ENCODE results near the gene PCDHGA7. TPM values are rescaled to one million over a fixed set of nuclear protein-coding genes. Genes with fewer than 3 reads are reported as not detected.
"Not testable (repeated sequence)": the region's sequence is repeated elsewhere in the genome, so short reads cannot be mapped to it uniquely, and the experiment has no call there.

The PCDHGA7 gene
- total RNA-seq, 2 experiments from 2014 or later = 0.26 to 0.28 TPM

DNA sequence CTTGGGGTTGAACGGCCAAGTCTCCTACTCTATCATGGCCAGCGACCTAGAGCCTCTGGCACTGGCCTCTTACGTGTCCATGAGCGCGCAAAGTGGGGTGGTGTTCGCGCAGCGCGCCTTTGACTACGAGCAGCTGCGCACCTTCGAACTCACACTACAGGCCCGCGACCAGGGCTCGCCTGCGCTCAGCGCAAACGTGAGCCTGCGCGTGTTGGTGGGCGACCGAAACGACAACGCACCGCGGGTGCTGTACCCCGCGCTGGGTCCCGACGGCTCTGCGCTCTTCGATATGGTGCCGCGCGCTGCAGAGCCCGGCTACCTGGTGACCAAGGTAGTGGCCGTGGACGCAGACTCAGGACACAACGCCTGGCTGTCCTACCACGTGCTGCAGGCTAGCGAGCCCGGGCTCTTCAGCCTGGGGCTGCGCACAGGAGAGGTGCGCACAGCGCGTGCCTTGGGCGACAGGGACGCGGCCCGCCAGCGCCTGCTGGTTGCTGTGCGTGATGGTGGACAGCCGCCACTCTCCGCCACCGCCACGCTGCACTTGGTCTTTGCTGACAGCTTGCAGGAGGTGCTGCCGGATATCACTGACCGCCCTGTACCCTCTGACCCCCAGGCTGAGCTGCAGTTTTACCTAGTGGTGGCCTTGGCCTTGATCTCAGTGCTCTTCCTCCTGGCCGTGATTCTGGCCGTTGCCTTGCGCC lies 17.2 kb downstream of the PCDHGA7 start:
- peaks cover 12% of the 10 kb centered on the region for H3K9me3 Mint-ChIP-seq
- ATAC-seq (ENCODE audit: low read depth) = no peak
- H3K36me3 Mint-ChIP-seq = peaks cover 2% of the 10 kb centered on the region

DNA sequence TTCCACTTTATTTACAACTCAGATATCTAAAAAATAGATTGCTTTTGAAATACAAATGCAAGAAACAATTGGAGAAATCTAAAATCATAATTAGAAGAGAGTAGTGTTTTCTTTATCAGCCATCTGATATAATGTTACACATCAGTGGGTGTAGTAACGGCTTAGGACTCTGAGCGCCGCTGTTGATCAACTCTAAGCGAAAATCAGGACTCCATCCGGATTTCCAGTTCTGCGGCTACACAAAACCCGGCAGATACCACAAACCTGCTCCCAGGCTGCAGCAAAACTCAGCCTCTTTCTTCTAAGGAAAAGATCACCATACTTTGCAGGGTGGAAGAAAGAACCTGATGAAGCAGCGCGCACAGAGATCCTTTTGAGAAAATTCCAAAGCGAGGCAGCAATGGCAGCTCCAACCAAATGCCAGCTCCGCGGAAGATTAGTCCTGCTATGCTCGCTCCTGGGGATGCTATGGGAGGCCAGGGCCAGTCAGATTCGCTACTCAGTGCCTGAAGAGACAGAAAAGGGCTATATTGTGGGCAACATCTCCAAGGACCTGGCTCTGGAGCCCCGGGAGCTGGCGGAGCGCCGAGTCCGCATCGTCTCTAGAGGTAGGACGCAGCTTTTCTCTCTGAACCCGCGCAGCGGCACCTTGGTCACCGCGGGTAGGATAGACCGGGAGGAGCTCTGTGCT lies 20.2 kb downstream of the PCDHGA7 start, which contains the start of gene PCDHGA9:
TSS of gene PCDHGA9 (plus strand) at position 226 of the 691 bp plus-strand sequence. CDS start at position 401, 175 bp downstream.
- Mint-ChIP-seq H3K27ac (no peak within 1 kb of the TSS), H3K4me3 (peak within 1 kb of the TSS; percentile 28), H3K9me3 (peaks cover 17% of the 10 kb centered on the region), H3K36me3 (peaks cover 2% of the 10 kb centered on the region), H3K27me3 (peaks cover 59% of the 10 kb centered on the region), H3K4me1 (peaks cover 3% of the 10 kb centered on the region)
- POLR2A ChIA-PET = no interaction called here
- ATAC-seq (ENCODE audit: low read depth) (no peak), DNase-seq (no peak)

More for the DNA sequence above, 17.2 kb downstream of the PCDHGA7 start:
- peaks cover 58% of the 10 kb centered on the region for H3K27me3 Mint-ChIP-seq
- POLR2A ChIA-PET = no interaction called here
- H3K27ac Mint-ChIP-seq = peak overlapping the region; percentile 64
- peak overlapping the region; percentile 7 for H3K4me3 Mint-ChIP-seq
- DNase-seq = no peak
- H3K4me1 Mint-ChIP-seq = peaks cover 3% of the 10 kb centered on the region

DNA sequence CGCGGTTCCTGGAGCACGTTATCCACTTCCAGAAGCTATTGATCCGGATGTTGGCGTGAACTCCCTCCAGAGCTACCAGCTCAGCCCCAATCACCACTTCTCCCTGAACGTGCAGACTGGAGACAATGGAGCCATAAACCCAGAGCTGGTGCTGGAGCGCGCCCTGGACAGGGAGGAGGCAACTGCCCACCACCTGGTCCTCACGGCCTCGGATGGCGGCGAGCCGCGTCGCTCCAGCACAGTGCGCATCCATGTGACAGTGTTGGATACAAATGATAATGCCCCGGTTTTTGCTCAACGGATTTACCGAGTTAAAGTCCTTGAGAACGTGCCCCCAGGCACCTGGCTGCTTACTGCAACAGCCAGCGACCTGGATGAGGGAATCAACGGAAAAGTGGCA lies 20.8 kb downstream of the PCDHGA7 start:
- peaks cover 2% of the 10 kb centered on the region for H3K36me3 Mint-ChIP-seq
- peaks cover 64% of the 10 kb centered on the region for H3K27me3 Mint-ChIP-seq
- H3K4me3 Mint-ChIP-seq = no peak overlapping the region

DNA sequence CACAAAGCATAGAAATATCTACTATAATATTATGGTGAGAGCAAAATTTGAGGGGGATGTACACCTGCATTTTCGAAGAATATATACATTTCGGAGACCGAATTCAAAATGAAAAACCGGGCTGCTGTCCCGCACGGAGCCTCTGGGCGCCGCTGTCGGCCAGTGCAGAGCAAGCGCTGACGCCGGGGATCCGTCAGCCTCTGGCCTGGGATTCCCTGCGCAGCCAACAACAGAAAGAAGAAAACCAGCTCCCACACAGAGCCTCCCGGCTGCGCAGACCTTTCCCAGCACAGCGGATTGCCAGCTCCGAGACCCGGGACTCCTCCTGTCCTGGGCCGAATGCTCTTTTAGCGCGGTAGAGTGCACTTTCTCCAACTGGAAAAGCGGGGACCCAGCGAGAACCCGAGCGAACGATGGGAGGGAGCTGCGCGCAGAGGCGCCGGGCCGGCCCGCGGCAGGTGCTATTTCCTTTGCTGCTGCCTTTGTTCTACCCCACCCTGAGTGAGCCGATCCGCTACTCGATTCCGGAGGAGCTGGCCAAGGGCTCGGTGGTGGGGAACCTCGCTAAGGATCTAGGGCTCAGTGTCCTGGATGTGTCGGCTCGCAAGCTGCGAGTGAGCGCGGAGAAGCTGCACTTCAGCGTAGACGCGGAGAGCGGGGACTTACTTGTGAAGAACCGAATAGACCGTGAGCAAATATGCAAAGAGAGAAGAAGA lies 25.4 kb downstream of the PCDHGA7 start, which contains the start of gene PCDHGB6:
TSS of gene PCDHGB6 (plus strand) at position 232 of the 716 bp plus-strand sequence. CDS start at position 414, 182 bp downstream.
- DNase-seq = peak; percentile 62
- POLR2A ChIA-PET; H3K4me1 Mint-ChIP-seq; ATAC-seq (ENCODE audit: low read depth); H3K36me3 Mint-ChIP-seq: not testable (repeated sequence)
- peak within 1 kb of the TSS; percentile 52 for H3K4me3 Mint-ChIP-seq
- H3K9me3 Mint-ChIP-seq = peaks cover 14% of the 10 kb centered on the region
- H3K27me3 Mint-ChIP-seq = peaks cover 63% of the 10 kb centered on the region
- H3K27ac Mint-ChIP-seq = peak within 1 kb of the TSS; percentile 44

More for the DNA sequence above, 20.8 kb downstream of the PCDHGA7 start:
- Mint-ChIP-seq H3K4me1 (peaks cover 3% of the 10 kb centered on the region), H3K27ac (no peak overlapping the region), H3K9me3 (peaks cover 17% of the 10 kb centered on the region)
- POLR2A ChIA-PET = no interaction called here
- no peak for DNase-seq
- ATAC-seq (ENCODE audit: low read depth) = no peak

DNA sequence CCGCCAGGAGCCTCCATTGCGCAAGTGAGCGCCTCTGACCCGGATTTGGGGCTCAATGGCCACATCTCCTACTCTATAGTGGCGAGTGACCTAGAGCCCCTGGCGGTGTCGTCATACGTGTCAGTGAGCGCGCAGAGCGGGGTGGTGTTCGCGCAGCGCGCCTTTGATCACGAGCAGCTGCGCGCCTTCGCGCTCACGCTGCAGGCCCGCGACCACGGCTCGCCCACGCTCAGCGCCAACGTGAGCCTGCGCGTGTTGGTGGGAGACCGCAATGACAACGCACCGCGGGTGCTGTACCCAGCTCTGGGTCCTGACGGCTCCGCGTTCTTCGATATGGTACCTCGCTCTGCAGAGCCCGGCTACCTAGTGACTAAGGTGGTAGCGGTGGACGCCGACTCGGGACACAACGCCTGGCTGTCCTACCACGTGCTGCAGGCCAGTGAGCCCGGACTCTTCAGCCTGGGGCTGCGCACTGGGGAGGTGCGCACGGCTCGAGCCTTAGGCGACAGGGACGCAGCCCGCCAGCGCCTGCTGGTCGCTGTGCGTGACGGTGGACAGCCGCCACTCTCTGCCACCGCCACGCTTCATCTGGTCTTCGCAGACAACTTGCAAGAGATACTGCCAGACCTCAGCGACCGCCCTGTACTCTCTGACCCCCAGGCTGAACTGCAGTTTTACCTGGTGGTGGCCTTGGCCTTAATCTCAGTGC lies 27.2 kb downstream of the PCDHGA7 start:
- Mint-ChIP-seq H3K9me3 (peaks cover 14% of the 10 kb centered on the region), H3K27ac (no peak overlapping the region), H3K4me3 (no peak overlapping the region), H3K27me3 (peaks cover 64% of the 10 kb centered on the region), H3K4me1 (peaks cover 2% of the 10 kb centered on the region), H3K36me3 (peaks cover 4% of the 10 kb centered on the region)
- POLR2A ChIA-PET = no interaction called here
- no peak for ATAC-seq (ENCODE audit: low read depth)
- no peak for DNase-seq

DNA sequence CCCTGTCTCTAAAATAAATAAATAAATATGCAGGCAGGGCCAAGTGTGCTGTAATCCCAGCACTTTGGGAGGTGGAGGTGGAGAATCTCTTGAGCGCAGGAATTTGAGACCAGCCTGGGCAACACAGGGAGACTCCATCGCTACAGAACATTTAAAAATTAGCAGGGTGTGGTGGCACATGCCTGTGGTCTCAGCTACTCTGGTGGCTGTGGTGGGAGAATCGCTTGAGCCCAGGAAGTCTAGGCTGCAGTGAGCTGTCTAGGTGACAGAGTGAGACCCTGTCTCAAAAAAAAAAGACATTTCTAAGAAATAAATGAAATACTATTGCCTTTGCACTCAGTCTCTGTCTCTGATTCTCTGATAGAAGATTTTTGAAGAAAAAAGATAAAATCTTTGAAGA lies 29.0 kb downstream of the PCDHGA7 start:
- DNase-seq = no peak
- peaks cover 67% of the 10 kb centered on the region for H3K27me3 Mint-ChIP-seq
- peaks cover 11% of the 10 kb centered on the region for H3K9me3 Mint-ChIP-seq
- H3K4me3 Mint-ChIP-seq = no peak overlapping the region
- H3K4me1 Mint-ChIP-seq = peaks cover 2% of the 10 kb centered on the region
- H3K27ac Mint-ChIP-seq = no peak overlapping the region
- peaks cover 4% of the 10 kb centered on the region for H3K36me3 Mint-ChIP-seq
- POLR2A ChIA-PET = no interaction called here
- ATAC-seq (ENCODE audit: low read depth) = no peak

DNA sequence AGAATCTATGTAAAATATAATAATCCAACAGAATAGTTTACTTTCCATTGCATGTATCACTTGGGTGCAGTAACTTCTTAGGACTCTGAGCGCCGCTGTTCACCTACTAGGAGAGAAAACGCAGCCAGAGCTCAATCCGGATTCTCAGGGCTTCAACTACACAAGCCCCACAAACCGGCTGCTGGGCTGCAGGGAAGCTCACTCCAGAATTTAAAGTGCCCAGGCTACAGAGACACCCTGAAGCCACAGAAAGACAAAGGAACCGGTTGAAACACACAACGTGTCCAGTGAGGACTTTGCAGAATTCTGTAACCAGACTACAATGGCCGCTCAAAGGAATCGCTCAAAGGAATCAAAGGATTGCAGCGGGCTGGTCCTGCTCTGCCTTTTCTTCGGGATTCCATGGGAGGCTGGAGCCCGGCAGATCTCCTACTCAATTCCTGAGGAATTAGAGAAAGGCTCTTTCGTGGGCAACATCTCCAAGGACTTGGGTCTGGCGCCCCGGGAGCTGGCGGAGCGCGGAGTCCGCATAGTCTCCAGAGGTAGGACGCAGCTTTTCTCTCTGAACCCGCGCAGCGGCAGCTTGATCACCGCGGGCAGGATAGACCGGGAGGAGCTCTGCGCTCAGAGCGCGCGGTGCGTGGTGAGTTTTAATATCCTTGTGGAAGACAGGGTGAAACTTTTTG lies 30.5 kb downstream of the PCDHGA7 start, which contains the start of gene PCDHGA10:
TSS of gene PCDHGA10 (plus strand) at position 134 of the 686 bp plus-strand sequence. CDS start at position 323, 189 bp downstream.
- H3K4me1 Mint-ChIP-seq = peaks cover 4% of the 10 kb centered on the region
- DNase-seq (no peak), ATAC-seq (ENCODE audit: low read depth) (peak; percentile 75)
- peaks cover 6% of the 10 kb centered on the region for H3K36me3 Mint-ChIP-seq
- peaks cover 66% of the 10 kb centered on the region for H3K27me3 Mint-ChIP-seq
- peaks cover 10% of the 10 kb centered on the region for H3K9me3 Mint-ChIP-seq
- H3K27ac Mint-ChIP-seq = no peak within 1 kb of the TSS
- POLR2A ChIA-PET = no interaction called here
- peak within 1 kb of the TSS; percentile 80 for H3K4me3 Mint-ChIP-seq

DNA sequence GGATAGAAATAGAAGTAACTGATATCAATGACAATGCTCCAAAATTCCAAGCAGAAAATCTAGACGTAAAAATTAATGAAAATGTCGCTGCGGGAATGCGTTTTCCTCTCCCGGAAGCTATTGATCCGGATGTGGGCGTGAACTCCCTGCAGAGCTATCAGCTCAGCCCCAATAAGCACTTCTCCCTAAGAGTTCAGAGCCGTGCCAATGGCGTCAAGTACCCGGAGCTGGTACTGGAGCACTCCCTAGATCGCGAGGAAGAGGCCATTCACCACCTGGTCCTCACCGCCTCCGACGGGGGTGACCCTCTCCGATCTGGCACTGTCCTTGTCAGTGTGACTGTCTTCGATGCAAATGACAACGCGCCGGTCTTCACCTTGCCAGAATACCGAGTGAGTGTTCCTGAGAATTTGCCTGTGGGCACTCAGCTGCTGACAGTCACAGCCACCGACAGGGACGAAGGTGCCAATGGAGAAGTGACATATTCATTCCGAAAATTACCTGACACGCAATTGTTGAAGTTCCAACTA lies 31.1 kb downstream of the PCDHGA7 start:
- no peak overlapping the region for H3K27ac Mint-ChIP-seq
- peak overlapping the region; percentile 80 for H3K4me3 Mint-ChIP-seq
- H3K36me3 Mint-ChIP-seq = peaks cover 8% of the 10 kb centered on the region
- POLR2A ChIA-PET = no interaction called here
- peaks cover 6% of the 10 kb centered on the region for H3K4me1 Mint-ChIP-seq
- H3K9me3 Mint-ChIP-seq = peaks cover 15% of the 10 kb centered on the region
- DNase-seq (no peak), ATAC-seq (ENCODE audit: low read depth) (no peak)
- peaks cover 68% of the 10 kb centered on the region for H3K27me3 Mint-ChIP-seq

DNA sequence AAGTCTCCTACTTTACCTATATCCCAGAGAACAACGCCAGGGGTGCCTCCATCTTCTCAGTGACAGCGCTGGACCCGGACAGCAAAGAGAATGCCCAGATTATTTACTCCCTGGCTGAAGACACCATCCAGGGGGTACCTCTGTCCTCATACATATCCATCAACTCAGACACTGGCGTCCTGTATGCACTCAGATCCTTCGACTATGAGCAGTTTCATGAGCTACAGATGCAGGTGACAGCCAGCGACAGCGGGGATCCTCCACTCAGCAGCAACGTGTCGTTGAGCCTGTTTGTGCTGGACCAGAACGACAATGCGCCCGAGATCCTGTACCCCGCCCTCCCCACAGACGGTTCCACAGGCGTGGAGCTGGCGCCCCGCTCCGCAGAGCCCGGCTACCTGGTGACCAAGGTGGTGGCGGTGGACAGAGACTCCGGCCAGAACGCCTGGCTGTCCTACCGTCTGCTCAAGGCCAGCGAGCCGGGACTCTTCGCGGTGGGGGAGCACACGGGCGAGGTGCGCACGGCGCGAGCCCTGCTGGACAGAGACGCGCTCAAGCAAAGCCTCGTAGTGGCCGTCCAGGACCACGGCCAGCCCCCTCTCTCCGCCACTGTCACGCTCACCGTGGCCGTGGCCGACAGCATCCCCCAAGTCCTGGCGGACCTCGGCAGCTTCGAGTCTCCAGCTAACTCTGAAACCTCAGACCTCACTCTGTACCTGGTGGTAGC lies 32.2 kb downstream of the PCDHGA7 start:
- H3K36me3 Mint-ChIP-seq, POLR2A ChIA-PET: not testable (repeated sequence)

DNA sequence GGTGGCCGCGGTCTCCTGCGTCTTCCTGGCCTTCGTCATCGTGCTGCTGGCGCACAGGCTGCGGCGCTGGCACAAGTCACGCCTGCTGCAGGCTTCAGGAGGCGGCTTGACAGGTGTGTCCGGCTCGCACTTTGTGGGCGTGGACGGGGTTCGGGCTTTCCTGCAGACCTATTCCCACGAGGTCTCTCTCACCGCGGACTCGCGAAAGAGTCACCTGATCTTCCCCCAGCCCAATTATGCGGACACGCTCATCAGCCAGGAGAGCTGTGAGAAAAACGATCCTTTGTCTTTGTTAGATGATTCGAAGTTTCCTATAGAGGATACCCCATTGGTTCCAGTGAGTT lies 32.7 kb downstream of the PCDHGA7 start:
- DNase-seq; H3K36me3 Mint-ChIP-seq; H3K4me1 Mint-ChIP-seq; ATAC-seq (ENCODE audit: low read depth); POLR2A ChIA-PET; H3K27ac Mint-ChIP-seq; H3K4me3 Mint-ChIP-seq: not testable (repeated sequence)
- Mint-ChIP-seq H3K9me3 (peaks cover 14% of the 10 kb centered on the region), H3K27me3 (peaks cover 66% of the 10 kb centered on the region)

More for the DNA sequence above, 32.2 kb downstream of the PCDHGA7 start:
- Mint-ChIP-seq H3K27ac (peak overlapping the region; percentile 37), H3K27me3 (peaks cover 66% of the 10 kb centered on the region), H3K4me3 (peak overlapping the region; percentile 23), H3K9me3 (peaks cover 12% of the 10 kb centered on the region)
- not testable (repeated sequence) for ATAC-seq (ENCODE audit: low read depth); H3K4me1 Mint-ChIP-seq; DNase-seq

DNA sequence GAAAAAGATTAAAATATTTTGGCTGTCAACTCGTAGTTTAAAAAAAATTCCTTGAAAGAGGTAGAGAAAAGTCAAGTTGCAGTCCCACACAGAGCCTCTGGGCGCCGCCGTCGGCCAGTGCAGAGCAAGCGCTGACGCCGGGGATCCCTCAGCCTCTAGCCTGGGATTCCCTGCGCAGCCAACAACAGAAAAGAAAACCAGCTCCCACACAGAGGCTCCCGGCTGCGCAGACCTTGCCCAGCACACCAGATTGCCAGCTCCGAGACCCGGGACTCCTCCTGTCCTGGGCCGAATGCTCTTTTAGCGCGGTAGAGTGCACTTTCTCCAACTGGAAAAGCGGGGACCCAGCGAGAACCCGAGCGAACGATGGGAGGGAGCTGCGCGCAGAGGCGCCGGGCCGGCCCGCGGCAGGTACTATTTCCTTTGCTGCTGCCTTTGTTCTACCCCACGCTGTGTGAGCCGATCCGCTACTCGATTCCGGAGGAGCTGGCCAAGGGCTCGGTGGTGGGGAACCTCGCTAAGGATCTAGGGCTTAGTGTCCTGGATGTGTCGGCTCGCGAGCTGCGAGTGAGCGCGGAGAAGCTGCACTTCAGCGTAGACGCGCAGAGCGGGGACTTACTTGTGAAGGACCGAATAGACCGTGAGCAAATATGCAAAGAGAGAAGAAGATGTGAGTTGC lies 35.1 kb downstream of the PCDHGA7 start, which contains the start of gene PCDHGB7:
TSS of gene PCDHGB7 (plus strand) at position 184 of the 679 bp plus-strand sequence. CDS start at position 367, 183 bp downstream.
- POLR2A ChIA-PET, H3K36me3 Mint-ChIP-seq, DNase-seq: not testable (repeated sequence)
- Mint-ChIP-seq H3K9me3 (peaks cover 15% of the 10 kb centered on the region), H3K27me3 (peaks cover 80% of the 10 kb centered on the region), H3K4me1 (peaks cover 18% of the 10 kb centered on the region), H3K27ac (peak within 1 kb of the TSS; percentile 54), H3K4me3 (peak within 1 kb of the TSS; percentile 71)
- peak; percentile 52 for ATAC-seq (ENCODE audit: low read depth)
